ENCODE results near the gene SMNDC1. TPM values are rescaled to one million over a fixed set of nuclear protein-coding genes. Genes with fewer than 3 reads are reported as not detected.
"Not testable (repeated sequence)": the region's sequence is repeated elsewhere in the genome, so short reads cannot be mapped to it uniquely, and the experiment has no call there.

Gene SMNDC1
- total RNA-seq (2014; rRNA removed; shearing (Covaris generic)) = 7.0 and 8.6 TPM in 2 replicates
- 29.2 and 32.0 TPM in 2 replicates for polyA plus RNA-seq (2015; cell fraction: cytosol; rRNA removed)
- polyA plus RNA-seq (2015; cell fraction: nucleus; rRNA removed) = 33.8 and 35.8 TPM in 2 replicates

DNA sequence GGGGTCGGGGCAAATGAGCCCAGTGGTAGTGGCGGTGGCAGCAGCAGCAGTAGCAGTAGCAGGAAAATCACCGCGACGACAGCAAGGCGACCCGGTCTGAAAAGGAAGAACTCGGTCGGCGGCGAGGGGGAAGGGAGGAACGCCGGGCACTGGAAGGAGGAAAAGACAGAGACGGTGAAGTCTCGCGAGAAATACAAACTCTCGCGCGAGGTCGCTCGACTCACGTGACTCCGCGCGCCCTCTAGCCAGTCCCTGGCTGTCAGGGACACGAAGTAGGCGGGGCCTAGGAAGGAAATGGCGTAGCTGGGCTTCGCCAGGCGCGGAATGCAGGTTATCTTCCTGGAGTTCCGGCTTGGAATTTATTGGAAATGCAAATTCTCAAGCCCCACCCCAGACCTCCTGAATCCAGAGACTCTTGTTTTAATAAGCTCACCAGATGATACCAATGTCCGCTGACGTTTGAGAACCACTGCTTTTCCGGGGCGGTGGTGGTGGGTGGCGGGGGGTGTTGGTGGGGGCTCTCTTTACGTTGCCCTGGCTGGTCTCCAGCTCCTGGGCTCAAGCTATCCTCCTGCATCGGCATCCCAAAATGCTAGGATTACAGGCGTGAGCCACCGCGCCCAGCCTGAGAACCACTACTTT, at the start of gene SMNDC1:
SMNDC1 (minus strand) TSS at position 141 of the 642 bp plus-strand sequence. CDS start 1,333 bp downstream, outside the sequence.
- DNase-seq (ENCODE audit: low read depth) = peak; percentile 99

DNA sequence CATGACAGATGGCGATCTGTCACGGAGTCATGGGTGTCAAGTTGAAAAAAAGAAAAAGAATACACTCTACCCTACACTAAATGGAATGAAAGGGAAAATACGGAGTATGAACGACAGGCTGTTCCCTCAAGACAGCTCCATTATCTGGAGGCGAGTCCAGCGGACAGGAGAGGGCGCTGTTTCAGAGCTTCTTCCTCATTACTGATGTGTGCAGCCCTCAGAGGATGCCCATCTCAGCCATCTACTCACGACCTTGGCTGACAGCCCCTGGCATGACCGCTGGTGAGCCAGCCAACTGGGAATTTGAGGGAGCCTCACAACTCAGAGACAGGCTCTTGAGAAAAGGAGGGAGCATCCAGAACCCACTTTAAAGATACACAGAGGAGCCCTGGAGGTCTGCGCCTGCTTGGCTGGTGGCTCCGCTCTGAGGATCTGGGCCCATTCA, 49.6 kb upstream of the SMNDC1 start:
- peak; percentile 82 for DNase-seq (ENCODE audit: low read depth)

DNA sequence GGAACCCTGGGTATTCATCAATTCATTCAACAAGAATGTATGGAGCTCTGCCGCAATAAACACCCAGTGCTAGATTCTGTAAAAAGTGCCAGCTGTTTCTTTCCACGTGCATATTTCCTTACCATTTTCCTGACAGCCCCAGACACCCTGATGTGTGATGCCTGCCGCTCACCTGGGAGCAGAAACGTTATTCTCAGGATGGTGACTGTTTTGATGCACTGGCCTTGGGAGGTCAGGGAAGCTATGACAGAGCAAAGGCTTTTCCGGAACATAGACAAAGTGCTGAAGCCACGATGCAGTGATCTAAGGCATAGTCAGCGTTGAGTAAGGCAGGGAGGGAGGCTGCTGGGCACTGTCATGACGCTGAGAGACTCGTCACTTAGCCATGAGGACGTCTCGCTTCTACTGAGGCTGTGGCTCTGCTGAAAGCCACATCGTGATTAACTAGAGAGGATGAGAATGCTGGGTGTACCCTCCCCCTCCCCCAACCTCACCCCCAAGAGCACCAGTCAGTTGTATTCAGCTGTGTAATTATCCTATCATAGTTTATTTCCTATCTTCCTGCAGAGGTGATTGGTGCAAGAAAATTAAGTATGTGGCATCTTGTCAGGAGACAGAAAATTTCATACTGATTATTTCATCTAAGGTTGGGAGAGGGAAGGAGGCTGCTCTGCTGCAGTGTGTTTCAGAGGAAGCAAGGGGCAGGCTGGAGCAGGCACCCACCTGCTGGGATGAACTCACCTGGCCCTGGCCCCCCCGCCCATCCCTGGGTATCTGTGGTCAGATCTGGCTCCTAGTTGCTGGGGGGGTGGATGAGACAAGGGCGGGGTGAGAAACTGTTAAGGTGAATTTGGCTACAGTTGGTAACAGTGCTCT, 48.8 kb upstream of the SMNDC1 start:
- peak; percentile 98 for DNase-seq (ENCODE audit: low read depth)

DNA sequence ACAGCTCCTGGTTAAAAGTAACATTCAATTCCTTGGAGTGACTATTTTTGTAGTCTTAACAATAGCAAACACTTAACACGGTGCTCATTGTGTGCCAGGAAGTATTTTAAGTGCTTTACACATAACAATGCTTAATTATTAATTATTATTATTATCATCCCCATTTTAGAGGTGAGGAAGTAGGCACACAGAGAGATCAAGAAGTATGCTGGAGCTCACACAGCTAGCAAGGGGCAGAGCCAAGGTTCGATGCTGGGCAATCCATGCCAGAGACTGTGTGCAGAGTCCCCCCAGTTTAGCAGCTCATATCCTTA, 48.2 kb upstream of the SMNDC1 start:
- no peak for DNase-seq (ENCODE audit: low read depth)

DNA sequence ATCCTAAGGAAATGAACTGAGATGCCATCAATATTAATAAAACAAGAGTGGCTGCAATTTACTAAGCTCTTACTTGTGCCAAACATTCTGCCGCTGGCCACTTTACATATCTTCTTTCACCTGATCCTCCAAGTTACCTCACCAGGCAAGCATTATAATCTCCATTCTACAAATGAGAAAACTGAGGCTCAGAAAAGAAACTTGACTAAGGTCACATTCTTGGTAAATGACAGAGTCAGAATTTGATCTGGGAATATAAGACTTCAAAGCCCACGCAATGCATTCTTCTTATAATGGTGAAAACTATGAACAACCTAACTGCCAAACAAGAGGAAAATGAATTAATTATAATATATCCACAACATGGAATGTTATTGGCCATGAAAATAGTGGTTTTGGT, 46.1 kb upstream of the SMNDC1 start:
- no peak for DNase-seq (ENCODE audit: low read depth)

DNA sequence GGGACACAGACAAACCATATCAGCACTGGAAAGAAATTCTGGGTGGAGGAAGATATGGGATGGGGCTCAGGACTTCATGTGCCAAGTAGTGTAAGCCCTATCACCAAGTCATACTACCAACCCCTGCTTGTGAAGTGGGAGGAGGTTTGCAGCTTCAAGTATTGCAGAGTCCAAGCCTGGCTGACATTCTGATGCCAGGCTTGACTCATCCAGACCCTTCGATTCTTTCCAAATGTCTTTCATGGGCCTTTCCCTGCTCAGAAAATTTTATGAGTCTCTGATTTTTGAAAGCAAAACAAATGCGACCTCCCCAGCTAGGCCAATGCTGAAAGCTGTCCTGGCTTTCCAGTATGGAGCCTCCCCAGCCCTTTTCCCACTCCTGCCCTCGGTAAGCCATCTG, 45.1 kb upstream of the SMNDC1 start:
- DNase-seq (ENCODE audit: low read depth) = no peak

DNA sequence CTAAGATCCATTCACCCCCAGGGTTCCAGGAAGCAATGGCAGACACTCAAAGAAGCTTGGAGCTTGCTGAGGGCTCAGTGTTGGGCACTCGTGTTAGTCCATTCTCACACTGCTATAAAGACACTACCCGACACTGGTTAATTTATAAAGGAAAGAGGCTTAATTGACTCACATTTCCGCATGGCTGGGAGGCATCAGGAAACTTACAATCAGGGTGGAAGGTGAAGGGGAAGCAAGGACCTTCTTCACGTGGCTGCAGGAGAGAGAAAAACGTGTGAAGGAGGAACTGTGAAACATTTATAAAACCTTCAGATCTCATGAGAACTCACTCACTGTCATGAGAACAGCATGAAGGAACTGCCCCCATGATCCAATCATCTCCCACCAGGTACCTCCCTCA, 44.7 kb upstream of the SMNDC1 start:
- DNase-seq (ENCODE audit: low read depth) = no peak

DNA sequence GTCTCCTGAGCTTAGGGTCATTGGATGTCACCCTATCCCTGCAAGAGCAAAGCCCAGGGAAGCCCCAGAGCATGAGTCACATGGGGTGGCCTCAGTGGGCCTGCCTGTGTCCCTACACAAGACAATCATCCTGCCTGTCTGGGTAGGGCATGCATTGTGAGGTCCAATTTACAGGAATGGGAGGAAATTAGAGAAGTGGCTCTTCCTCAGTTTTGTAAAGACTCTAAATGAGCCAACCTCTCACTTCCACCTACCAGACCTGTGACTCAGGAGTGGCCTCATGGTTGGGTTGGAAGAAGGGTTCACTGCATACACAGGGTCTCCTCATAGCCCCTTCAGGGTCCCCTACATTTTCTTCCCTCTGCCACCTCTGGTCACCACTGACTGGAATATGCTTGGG, 43.6 kb upstream of the SMNDC1 start:
- no peak for DNase-seq (ENCODE audit: low read depth)

DNA sequence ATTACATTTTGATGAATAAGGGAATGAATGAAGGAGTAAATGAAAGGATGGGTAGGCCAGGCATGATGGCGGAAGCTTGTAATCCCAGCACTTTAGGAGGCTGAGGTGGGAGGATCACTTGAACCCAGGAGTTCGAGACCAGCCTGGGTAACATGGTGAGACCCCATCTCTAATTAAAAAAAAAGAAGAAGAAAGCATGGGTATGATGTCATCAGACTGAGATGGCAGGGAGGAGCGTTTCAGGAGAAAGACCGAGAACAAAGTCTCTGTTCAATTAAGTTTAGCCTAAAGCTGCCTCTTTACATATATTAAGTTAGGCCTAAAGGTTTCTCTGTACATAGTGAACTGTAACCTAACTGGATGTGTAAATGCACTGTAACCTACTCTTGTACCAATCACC, 42.2 kb upstream of the SMNDC1 start:
- no peak for DNase-seq (ENCODE audit: low read depth)

DNA sequence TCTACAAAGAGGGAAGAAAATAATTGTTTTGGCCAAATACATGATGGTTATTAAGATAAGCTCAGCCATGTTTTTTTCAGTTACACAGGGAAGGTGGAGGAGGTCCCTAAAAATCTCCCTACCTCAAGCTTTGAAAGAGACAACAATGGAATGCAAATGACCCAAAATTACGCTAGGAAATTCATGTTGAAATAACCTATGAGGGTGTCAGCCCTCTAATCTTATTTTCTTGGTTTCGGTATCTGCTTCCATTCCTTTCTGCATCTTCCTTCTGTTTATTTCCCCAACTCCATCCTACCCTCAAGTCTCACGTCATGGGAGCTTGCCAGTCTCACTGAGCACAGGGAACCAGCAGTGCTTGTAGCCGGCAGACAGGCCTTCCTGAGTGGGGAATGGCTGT, 40.6 kb upstream of the SMNDC1 start:
- no peak for DNase-seq (ENCODE audit: low read depth)

DNA sequence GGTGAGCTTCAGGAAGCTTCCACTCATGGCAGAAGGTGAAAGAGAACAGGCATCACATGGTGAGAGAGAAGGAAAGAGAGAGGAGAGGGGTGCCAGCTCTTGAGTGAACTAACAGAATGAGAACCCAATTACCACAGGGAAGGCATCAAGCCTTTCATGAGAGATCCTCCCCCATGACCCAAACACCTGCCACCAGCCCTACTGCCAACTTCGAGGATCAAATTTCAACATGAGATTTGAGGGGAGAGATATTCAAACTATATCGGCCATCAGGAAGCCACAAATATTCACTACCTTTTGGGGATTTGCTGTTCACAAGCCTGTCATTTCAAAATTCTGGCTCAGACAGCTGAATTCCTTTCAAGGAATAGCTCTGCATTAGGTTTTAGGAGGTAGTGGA, 39.9 kb upstream of the SMNDC1 start:
- peak; percentile 38 for DNase-seq (ENCODE audit: low read depth)

DNA sequence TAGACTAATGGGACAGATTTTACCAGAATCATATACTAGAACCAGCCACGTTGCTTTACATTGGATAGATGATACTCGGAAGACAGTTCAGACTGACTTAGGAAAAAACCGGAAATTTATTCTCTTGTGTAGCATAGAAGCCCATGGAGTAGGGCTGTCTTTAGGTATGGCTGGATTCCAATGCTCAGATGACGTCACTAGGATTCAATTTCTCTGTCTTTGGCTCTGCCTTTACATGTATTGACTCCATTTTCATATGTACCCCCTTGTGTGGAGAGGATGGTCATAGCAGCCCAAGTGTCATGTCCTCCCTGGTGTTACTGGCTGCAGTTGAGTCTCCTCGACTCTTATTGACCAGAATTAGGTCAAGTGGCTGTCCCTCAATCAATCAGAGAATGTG, 39.2 kb upstream of the SMNDC1 start:
- DNase-seq (ENCODE audit: low read depth) = no peak

DNA sequence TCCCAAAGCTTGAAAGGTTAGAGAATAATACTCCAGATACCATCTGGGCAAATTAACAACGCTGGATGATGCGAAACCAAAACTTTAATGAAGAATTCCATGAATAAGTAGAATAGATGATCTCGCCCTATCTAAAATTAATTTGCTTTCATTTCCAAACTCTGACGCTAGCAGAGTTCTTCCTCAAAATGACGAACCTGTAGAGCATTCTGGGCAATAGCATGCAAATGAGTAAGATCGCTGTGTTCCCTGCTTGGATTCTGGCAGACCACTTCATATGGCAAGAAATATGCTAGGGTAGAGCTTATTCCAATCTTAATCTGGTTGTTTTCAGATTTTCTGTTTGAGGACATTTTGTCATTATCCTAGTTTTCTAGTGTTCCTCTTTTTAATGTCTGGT, 36.1 kb upstream of the SMNDC1 start:
- no peak for DNase-seq (ENCODE audit: low read depth)

DNA sequence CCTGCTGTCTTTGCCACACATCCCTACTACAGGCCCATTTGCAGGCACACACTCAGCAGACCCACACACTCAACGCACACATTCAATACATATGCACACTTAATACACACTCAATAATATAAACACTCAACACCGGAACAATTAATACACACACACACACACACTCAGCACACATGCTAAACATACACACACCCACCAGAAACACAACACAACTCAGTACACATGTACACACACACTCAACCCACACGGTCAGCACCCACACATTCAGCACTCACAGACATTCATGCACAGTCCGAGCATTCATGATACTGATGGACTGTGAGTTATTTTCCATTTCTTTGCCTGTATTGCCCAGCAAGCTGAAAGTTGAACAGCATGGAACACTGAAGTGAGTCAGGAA, 35.4 kb upstream of the SMNDC1 start:
- DNase-seq (ENCODE audit: low read depth) = no peak

DNA sequence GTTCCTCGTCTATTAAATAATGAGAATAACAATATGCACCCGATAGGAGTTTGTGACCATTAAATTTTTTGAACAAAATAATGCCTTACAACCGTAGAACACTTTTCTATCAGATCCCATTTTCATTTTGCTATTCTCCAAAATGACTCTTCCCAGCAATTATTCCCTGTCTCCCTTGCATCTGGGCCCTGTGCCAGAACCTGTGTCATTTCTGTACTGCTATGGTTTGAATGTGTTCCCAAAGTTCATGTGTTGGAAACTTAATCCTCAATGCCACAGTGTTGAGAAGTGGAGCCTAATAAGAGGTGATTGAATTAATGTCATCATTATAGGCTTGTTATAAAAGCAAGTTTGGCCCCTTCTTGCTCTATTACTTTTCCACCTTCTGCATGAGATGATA, 33.2 kb upstream of the SMNDC1 start:
- DNase-seq (ENCODE audit: low read depth) = peak; percentile 59

DNA sequence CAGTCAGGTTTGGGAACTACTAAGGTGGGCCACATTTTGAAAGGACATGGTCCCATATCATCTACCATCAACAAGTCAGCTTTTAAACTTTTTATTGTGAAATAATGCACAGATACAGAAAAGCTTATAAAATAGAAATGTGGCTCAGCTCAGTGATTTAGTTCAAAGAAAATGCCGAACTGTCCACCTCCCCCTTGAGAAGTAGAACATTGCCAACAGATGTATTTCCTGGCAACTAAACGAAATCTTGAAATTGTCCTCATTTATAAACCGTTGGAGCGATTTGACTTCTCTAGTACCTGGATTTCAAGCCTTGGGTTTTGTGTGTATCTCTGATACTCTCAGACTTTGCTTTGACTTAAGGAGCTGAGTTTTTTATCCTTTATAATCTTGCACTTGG, 32.7 kb upstream of the SMNDC1 start:
- DNase-seq (ENCODE audit: low read depth) = no peak

DNA sequence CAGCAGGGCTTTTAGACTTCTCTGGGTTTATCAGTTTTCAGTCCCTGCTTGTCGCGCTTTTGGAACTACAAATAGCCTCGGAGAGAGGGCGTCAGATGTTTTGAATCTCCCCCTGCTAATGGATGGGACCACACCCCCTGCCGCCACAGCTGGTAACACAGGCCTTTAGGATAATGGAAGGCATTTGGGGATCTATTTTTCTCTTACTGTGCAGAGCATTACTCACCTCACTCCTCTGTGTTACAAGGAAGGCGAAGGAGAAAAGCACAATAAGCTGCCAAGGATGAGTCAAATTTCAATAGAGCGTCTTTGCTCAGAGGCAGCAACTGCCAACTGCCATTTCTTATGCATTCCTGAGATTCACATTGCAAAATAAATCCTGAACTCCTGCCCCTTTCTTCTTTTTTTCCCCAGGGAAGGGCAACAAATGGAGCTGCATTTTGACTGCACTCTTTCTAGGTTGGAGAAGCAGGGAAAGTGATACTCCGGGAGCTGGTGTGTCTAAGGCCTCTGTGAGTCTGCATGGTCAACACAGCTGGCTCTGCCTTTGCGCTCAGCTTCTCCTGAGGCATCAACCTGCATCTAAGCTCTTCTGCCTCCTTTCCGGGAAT, 31.5 kb upstream of the SMNDC1 start:
- DNase-seq (ENCODE audit: low read depth) = peak; percentile 98

DNA sequence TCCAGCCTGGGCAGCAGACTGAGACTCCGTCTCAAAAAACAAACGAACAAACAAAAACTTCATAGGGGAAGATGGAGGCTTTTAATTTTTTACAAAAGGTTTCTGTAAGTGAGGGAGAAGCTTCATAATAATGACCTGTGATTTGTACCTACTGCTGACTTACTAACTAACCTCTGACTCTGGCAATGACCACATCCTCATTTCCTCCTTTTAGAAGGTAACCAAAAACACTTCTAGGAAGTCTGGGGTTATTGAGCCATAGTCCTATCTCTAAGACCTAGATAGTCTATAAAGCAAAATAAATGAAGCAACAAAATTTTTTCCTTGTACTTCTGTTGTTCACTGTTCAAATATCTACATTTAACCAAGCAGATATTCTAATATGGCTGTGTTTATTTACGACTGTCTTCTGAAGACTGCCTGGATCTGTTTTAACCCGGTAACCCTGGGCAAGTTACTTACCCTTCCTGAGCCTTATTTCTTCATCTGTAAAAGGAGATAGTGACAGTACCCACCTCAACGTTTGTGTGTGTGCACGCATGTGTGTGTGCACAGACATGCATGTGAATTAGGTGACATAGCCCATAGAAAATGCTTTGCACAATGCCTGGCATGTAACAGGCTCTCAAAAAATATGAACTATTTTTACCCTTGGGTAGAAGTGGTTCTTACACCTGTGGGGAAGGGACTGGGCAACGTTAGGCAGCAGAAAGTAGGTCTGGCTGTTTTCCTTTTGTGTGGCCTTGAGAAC, 30.8 kb upstream of the SMNDC1 start:
- peak; percentile 38 for DNase-seq (ENCODE audit: low read depth)

DNA sequence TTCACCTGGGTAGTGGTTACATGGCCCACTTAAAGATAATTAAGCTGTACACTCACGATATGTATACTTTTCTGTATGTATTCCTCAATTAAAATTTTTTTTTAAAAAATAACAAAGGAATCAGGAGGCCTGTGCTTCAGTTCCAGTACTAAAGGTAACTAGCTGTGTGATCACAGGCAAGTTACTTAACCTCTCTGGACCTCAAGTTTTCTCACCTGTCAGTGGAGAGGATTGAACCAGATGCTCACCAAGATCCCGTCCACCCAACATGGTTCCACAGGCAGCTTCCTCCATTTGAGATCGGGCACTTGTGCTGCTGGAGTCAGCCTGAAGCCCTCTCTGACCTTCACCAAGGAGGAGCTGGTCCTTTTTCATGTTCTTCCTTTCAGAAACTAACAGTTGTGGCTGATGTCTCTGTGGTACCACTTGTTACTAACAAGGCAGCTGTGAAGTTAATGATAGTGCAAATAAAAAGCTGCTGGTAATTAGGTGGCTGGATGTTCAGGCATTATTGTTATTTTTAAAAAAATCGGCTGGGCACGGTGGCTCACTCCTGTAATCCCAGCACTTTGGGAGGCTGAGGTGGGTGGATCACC, 29.4 kb upstream of the SMNDC1 start:
- DNase-seq (ENCODE audit: low read depth) = no peak

DNA sequence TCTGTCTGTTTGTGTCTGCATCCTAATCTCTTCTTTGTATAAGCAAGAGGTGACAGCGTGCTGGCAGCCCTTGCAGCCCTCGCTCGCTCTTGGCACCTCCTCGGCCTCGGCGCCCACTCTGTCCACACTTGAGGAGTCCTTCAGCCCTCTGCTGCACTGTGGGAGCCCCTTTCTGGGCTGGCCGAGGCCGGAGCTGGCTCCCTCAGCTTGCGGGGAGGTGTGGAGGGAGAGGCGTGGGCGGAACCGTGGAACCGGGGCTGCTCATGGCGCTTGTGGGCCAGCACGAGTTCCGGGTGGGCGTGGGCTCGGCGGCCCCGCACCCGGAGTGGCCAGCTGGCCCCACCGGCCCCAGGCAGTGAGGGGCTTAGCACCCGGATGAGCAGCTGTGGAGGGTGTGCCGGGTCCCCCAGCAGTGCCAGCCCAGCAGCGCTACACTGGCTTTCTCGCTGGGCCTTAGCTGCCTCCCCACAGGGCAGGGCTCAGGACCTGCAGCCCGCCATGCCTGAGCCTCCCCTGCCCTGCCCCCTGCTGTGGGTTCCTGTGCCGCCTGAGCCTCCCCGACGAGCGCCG, 26.6 kb upstream of the SMNDC1 start:
- not testable (repeated sequence) for DNase-seq (ENCODE audit: low read depth)

DNA sequence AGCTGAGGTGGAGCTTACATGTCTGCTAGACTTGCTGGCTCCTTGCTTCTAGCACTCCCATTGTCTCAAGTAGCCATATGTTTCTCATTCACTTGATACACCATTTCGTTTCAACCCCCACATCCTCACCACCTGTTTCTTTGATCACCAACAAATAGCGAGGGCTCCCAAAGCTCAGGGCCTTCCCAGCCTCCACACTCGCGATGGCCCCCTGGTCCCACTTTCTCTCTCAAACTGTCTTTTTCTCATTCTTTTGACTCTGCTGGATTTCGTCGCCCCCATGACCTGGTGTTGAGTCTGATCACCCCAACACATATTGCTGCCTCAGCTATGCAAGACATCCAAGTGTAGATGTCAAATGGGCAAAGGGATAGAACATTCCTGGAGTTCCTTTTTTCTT, 26.0 kb upstream of the SMNDC1 start:
- no peak for DNase-seq (ENCODE audit: low read depth)
